Measurements from ENCODE around the gene DIAPH2. TPM values are rescaled to one million over a fixed set of nuclear protein-coding genes. Genes with fewer than 3 reads are reported as not detected.

Gene DIAPH2
- total and polyA plus RNA-seq, 9 of the 15 experiments (the other 6 are each of a cell fraction or from before 2014, with no cell fraction given): 0.01 to 0.18 (median 0.07) TPM; not detected in 1

DNA sequence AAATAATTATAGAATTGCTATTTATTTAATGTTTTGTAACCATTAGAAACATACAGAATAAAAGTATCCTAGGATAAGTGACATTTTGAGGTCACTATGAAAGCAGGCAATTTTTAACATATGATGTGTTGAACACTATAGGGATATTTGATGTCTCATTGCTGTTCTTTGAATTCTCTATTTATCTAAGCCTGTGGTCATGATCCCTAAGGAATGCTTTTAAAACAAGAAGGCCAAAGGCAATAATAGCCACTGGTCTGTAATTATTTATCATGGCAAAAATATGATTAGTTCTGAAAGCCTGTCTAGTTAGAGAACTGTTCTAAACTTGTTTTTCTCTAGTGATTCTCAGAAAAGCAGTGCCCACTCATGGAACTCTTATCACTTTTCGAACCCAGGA lies 385.7 kb downstream of the DIAPH2 start (continued):
- TF ChIP-seq ZNF592 (IDR thresholded peaks at IDR 0.05) (no peak), KDM4B (IDR thresholded peaks at IDR 0.05; ENCODE audit: borderline replicate concordance in 2 of 2, low read depth in 1 of 2) (no peak), RCOR1 (IDR thresholded peaks at IDR 0.05; ENCODE audit: borderline replicate concordance in 1 of 2, low read depth in 2 of 2, low read length in 2 of 2) (no peak), CBFB (CRISPR knock-in tag; IDR thresholded peaks at IDR 0.05) (no peak), ZNF707 (CRISPR knock-in tag; conservative IDR thresholded peaks at IDR 0.05) (no peak)
- TF ChIP-seq, protein P1, sequence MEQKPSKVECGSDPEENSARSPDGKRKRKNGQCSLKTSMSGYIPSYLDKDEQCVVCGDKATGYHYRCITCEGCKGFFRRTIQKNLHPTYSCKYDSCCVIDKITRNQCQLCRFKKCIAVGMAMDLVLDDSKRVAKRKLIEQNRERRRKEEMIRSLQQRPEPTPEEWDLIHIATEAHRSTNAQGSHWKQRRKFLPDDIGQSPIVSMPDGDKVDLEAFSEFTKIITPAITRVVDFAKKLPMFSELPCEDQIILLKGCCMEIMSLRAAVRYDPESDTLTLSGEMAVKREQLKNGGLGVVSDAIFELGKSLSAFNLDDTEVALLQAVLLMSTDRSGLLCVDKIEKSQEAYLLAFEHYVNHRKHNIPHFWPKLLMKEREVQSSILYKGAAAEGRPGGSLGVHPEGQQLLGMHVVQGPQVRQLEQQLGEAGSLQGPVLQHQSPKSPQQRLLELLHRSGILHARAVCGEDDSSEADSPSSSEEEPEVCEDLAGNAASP (IDR thresholded peaks at IDR 0.05): no peak
